Measurements from ENCODE around the gene AUTS2.

DNA sequence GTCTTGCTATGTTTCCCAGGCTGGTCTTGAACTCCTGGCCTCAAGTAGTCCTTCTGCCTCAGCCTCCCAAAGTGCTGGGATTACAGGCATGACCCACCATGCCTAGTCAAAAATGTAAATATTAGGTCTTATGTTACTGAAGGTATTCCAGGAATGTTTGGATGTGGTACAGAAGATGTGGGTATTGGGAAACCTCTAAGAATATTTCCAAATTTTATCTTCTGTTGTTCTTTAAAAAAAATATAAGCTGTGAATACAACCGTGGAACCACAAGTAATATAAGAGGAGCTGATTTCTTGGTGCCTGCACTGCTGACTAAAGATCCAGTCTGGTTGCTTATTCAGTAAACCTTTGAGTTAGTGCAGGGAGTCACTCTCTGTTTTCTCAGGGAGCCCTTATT is 178.3 kb downstream of the AUTS2 start:
- TF ChIP-seq POLR2AphosphoS5 (IDR thresholded peaks at IDR 0.05; ENCODE audit: low read depth, low read length) (no peak), SIN3A (IDR thresholded peaks at IDR 0.05; ENCODE audit: borderline replicate concordance, insufficient read depth, low read depth, low read length) (no peak), TCF7L2 (IDR thresholded peaks at IDR 0.05; ENCODE audit: low read depth, low read length) (no peak)
- TF ChIP-seq, protein P1, sequence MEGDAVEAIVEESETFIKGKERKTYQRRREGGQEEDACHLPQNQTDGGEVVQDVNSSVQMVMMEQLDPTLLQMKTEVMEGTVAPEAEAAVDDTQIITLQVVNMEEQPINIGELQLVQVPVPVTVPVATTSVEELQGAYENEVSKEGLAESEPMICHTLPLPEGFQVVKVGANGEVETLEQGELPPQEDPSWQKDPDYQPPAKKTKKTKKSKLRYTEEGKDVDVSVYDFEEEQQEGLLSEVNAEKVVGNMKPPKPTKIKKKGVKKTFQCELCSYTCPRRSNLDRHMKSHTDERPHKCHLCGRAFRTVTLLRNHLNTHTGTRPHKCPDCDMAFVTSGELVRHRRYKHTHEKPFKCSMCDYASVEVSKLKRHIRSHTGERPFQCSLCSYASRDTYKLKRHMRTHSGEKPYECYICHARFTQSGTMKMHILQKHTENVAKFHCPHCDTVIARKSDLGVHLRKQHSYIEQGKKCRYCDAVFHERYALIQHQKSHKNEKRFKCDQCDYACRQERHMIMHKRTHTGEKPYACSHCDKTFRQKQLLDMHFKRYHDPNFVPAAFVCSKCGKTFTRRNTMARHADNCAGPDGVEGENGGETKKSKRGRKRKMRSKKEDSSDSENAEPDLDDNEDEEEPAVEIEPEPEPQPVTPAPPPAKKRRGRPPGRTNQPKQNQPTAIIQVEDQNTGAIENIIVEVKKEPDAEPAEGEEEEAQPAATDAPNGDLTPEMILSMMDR (IDR thresholded peaks at IDR 0.05): no peak
- TF ChIP-seq, protein P2, sequence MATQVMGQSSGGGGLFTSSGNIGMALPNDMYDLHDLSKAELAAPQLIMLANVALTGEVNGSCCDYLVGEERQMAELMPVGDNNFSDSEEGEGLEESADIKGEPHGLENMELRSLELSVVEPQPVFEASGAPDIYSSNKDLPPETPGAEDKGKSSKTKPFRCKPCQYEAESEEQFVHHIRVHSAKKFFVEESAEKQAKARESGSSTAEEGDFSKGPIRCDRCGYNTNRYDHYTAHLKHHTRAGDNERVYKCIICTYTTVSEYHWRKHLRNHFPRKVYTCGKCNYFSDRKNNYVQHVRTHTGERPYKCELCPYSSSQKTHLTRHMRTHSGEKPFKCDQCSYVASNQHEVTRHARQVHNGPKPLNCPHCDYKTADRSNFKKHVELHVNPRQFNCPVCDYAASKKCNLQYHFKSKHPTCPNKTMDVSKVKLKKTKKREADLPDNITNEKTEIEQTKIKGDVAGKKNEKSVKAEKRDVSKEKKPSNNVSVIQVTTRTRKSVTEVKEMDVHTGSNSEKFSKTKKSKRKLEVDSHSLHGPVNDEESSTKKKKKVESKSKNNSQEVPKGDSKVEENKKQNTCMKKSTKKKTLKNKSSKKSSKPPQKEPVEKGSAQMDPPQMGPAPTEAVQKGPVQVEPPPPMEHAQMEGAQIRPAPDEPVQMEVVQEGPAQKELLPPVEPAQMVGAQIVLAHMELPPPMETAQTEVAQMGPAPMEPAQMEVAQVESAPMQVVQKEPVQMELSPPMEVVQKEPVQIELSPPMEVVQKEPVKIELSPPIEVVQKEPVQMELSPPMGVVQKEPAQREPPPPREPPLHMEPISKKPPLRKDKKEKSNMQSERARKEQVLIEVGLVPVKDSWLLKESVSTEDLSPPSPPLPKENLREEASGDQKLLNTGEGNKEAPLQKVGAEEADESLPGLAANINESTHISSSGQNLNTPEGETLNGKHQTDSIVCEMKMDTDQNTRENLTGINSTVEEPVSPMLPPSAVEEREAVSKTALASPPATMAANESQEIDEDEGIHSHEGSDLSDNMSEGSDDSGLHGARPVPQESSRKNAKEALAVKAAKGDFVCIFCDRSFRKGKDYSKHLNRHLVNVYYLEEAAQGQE (IDR thresholded peaks at IDR 0.05; ENCODE audit: insufficient read depth in 1 of 2, low read depth in 2 of 2, low read length in 1 of 2): no peak

Measured in Panc1 (cell line).